Measurements from ENCODE around the gene ZNF213. TPM values are rescaled to one million over a fixed set of nuclear protein-coding genes. Genes with fewer than 3 reads are reported as not detected.
A peak's percentile ranks its signal among the peaks of the same experiment; 100 is the strongest.

Gene ZNF213
- total and polyA plus RNA-seq, 2 experiments from 2014 or later, result 3.4 to 4.0 TPM

GRCh38 chr16:3142770-3143169 lies 7.9 kb downstream of the ZNF213 start:
- H2AFZ ChIP-seq, result no peak overlapping the region
- no peaks in the 10 kb centered on the region for H3K9me2 ChIP-seq (replicated peaks; ENCODE audit: insufficient read depth)
- H3K27me3 ChIP-seq, result no peaks in the 10 kb centered on the region
- no peaks in the 10 kb centered on the region for H3K4me1 ChIP-seq (ENCODE audit: insufficient read depth)
- no peak overlapping the region for H3K4me3 ChIP-seq
- H3K27ac ChIP-seq, result no peak overlapping the region
- H3K36me3 ChIP-seq (replicated peaks; ENCODE audit: insufficient read depth, low read depth), result no peaks in the 10 kb centered on the region
- WGBS (ENCODE audit: low lambda C conversion rate, missing lambda C conversion rate), result 88% methylated on average over 13 of the region's 13 CpGs
- H3K4me2 ChIP-seq, result no peak overlapping the region
- H3K79me2 ChIP-seq, result no peaks in the 10 kb centered on the region
- no peak for DNase-seq (ENCODE audit: low spot score)
- no peaks in the 10 kb centered on the region for H4K20me1 ChIP-seq (ENCODE audit: insufficient read depth, poor library complexity, severe bottlenecking)
- no peak for TF ChIP-seq EZH2phosphoT487 (IDR thresholded peaks at IDR 0.05; ENCODE audit: low read depth, severe bottlenecking, unreplicated experiment)
- H3K9me3 ChIP-seq (ENCODE audit: low read depth), result no peaks in the 10 kb centered on the region

DNA sequence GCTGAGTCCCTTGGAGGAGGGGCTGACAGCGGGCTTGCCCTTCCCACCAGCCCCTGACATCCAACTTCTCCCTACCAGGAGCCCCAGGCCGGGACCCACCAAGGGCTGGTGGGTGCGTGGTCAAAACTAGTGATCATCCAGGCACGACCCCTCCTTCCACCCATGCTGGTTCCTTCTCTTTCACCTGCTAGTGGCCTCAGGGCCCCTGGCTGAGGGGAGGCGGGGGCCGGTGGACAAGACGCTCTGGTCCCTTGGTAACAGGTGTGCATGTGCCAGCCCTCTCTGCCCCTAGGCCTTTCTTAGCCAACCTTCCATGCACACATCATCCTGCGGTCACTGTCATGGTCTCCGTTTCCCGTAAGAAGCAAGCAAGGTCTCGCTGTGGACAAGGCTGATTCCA lies 8.4 kb downstream of the ZNF213 start:
- no peaks in the 10 kb centered on the region for H3K36me3 ChIP-seq (replicated peaks; ENCODE audit: insufficient read depth, low read depth)
- no peak overlapping the region for H2AFZ ChIP-seq
- H3K9me2 ChIP-seq (replicated peaks; ENCODE audit: insufficient read depth), result no peaks in the 10 kb centered on the region
- TF ChIP-seq EZH2phosphoT487 (IDR thresholded peaks at IDR 0.05; ENCODE audit: low read depth, severe bottlenecking, unreplicated experiment), result no peak
- TF ChIP-seq EZH2 (IDR thresholded peaks at IDR 0.05; ENCODE audit: borderline replicate concordance), result no peak
- TF ChIP-seq, protein P1, sequence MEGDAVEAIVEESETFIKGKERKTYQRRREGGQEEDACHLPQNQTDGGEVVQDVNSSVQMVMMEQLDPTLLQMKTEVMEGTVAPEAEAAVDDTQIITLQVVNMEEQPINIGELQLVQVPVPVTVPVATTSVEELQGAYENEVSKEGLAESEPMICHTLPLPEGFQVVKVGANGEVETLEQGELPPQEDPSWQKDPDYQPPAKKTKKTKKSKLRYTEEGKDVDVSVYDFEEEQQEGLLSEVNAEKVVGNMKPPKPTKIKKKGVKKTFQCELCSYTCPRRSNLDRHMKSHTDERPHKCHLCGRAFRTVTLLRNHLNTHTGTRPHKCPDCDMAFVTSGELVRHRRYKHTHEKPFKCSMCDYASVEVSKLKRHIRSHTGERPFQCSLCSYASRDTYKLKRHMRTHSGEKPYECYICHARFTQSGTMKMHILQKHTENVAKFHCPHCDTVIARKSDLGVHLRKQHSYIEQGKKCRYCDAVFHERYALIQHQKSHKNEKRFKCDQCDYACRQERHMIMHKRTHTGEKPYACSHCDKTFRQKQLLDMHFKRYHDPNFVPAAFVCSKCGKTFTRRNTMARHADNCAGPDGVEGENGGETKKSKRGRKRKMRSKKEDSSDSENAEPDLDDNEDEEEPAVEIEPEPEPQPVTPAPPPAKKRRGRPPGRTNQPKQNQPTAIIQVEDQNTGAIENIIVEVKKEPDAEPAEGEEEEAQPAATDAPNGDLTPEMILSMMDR (IDR thresholded peaks at IDR 0.05; ENCODE audit: poor library complexity), result no peak
- no peak for DNase-seq (ENCODE audit: low spot score)
- H3K27me3 ChIP-seq, result no peaks in the 10 kb centered on the region
- H3K4me3 ChIP-seq, result no peak overlapping the region
- H3K9me3 ChIP-seq (ENCODE audit: low read depth), result no peaks in the 10 kb centered on the region
- no peaks in the 10 kb centered on the region for H3K4me1 ChIP-seq (ENCODE audit: insufficient read depth)
- H3K27ac ChIP-seq, result no peak overlapping the region
- 97% methylated on average over 11 of the region's 11 CpGs for WGBS (ENCODE audit: low lambda C conversion rate, missing lambda C conversion rate)
- no peaks in the 10 kb centered on the region for H4K20me1 ChIP-seq (ENCODE audit: insufficient read depth, poor library complexity, severe bottlenecking)
- no peaks in the 10 kb centered on the region for H3K79me2 ChIP-seq
- no peak overlapping the region for H3K4me2 ChIP-seq

DNA sequence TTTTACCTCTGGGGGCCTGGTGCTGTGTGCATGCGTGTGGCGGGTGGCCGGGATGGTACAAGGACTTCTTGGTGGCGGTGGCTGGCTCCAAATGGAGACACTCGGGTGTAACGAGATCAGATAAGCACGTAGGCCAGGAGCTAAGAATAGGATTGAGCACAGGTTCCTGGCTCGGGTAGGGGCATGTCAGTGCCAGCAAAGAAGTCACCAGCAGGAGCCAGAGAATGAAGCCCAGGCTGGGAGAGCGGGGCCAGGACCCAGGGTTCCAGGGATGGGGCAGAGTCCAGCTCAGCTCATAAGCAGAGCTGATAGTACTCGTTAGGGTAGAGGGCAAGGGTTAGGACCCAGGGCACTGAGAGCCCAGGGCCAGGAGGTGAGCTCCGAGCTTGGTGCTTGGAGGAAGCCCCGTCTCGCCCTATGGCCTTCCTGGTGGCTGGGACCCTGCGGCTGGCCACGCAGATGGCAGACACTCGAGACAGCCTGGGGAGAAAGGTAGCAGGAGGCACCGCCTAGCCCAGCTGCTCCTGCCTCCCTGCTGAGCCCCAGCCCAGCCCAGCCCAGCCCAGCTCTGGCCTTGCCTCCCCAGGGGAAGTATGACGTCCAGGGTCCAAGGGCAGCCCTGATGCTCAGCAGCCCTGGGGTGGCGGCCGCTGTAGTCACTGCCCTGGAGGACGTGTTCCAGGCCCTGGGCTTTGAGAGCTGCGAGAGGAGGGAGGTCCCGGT lies 8.9 kb downstream of the ZNF213 start:
- no peaks in the 10 kb centered on the region for H3K36me3 ChIP-seq (replicated peaks; ENCODE audit: insufficient read depth, low read depth)
- H3K27ac ChIP-seq, result no peak overlapping the region
- no peaks in the 10 kb centered on the region for H3K79me2 ChIP-seq
- no peaks in the 10 kb centered on the region for H4K20me1 ChIP-seq (ENCODE audit: insufficient read depth, poor library complexity, severe bottlenecking)
- DNase-seq (ENCODE audit: low spot score), result peak; percentile 45
- no peaks in the 10 kb centered on the region for H3K4me1 ChIP-seq (ENCODE audit: insufficient read depth)
- H3K9me3 ChIP-seq (ENCODE audit: low read depth), result no peaks in the 10 kb centered on the region
- no peak overlapping the region for H3K4me2 ChIP-seq
- TF ChIP-seq, protein P1 (IDR thresholded peaks at IDR 0.05; ENCODE audit: poor library complexity), result no peak
- TF ChIP-seq EZH2phosphoT487 (IDR thresholded peaks at IDR 0.05; ENCODE audit: low read depth, severe bottlenecking, unreplicated experiment), result no peak
- no peak for TF ChIP-seq EZH2 (IDR thresholded peaks at IDR 0.05; ENCODE audit: borderline replicate concordance)
- H2AFZ ChIP-seq, result no peak overlapping the region
- 79% methylated on average over 22 of the region's 23 CpGs for WGBS (ENCODE audit: low lambda C conversion rate, missing lambda C conversion rate)
- no peak overlapping the region for H3K4me3 ChIP-seq
- H3K27me3 ChIP-seq, result no peaks in the 10 kb centered on the region
- H3K9me2 ChIP-seq (replicated peaks; ENCODE audit: insufficient read depth), result no peaks in the 10 kb centered on the region

DNA sequence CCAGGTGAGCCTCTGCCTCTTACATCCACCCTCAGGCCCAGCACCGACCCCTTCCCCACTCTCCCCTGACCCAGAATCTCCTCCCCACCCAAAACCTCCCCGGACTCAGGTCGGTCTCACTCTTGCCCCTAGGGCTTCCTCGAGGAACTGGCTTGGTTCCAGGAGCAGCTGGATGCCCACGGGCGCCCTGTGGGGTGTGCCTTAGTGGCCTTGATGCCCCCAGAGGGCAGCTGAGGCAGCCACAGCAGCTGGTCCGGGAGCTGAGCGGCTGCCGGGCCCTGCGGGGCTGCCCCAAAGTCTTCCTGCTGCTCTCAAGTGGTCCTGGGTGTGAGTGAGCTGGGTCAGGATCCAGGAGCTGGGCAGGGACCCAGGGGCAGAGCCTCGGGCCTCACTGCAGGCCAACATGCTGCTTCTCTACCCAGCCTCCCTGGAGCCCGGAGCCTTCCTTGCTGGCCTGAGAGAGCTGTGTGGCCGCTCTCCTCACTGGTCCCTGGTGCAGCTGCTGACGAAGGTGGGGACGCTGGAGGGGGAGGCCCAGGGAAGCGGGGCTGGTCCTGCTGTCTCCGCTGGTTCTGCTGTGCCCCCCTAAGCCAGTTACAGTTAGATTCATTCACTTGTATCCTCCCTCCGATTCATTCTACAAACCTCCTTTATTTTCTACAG lies 9.6 kb downstream of the ZNF213 start:
- Histone ChIP-seq H3K9me3 (ENCODE audit: low read depth) (no peaks in the 10 kb centered on the region), H3K4me1 (ENCODE audit: insufficient read depth) (peaks cover 3% of the 10 kb centered on the region), H2AFZ (no peak overlapping the region), H4K20me1 (ENCODE audit: insufficient read depth, poor library complexity, severe bottlenecking) (no peaks in the 10 kb centered on the region), H3K4me3 (no peak overlapping the region), H3K9me2 (replicated peaks; ENCODE audit: insufficient read depth) (no peaks in the 10 kb centered on the region), H3K4me2 (no peak overlapping the region), H3K27ac (no peak overlapping the region), H3K27me3 (no peaks in the 10 kb centered on the region), H3K79me2 (no peaks in the 10 kb centered on the region), H3K36me3 (replicated peaks; ENCODE audit: insufficient read depth, low read depth) (no peaks in the 10 kb centered on the region)
- TF ChIP-seq EZH2 (IDR thresholded peaks at IDR 0.05; ENCODE audit: borderline replicate concordance), result no peak
- TF ChIP-seq, protein P1 (IDR thresholded peaks at IDR 0.05; ENCODE audit: poor library complexity), result no peak
- TF ChIP-seq EZH2phosphoT487 (IDR thresholded peaks at IDR 0.05; ENCODE audit: low read depth, severe bottlenecking, unreplicated experiment), result no peak
- DNase-seq (ENCODE audit: low spot score), result no peak
- WGBS (ENCODE audit: low lambda C conversion rate, missing lambda C conversion rate), result 90% methylated on average over 16 of the region's 18 CpGs
